HG03575 (cell line): ENCODE results near the gene PTPN4.

ENCODE experiments used
- ATAC-seq: cut with Tn5 transposase; IDR thresholded peaks from one replicate; pipeline ENCODE4 v1.9.1; 2021; ENCODE audit not compliant: unreplicated experiment, insufficient number of reproducible peaks, low FRiP score; ENCODE audit errors: extremely low read depth

PTPN4 gene

DNA sequence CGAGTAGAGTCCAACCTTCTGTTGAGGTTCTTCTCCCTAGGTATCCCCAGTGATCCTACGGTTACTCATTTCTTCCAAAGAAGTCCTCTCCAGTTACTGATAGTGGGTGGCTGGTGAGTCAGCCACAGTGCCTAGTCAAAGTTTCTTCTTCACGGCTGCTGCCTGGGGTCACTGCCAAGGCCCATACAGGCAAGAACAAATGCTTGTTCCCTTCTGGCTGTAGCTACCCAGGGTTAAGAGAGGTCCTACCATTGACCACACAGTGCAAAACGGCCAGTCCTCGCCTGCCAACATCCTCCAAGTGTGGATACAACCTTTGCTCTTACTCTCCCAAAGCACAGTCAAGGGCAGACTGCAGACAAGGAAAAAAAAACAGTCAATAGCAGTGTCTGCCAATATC lies 2.9 kb upstream of the PTPN4 start:
- no peak for ATAC-seq

- ATAC-seq, result no peak
Measured at GRCh38 chr2:119758881-119759450, 756 bp upstream of the PTPN4 start.

- no peak for ATAC-seq
Measured at GRCh38 chr2:119760237-119760955, 674 bp downstream of the PTPN4 start.

GRCh38 chr2:119760956-119761275 lies 1.2 kb downstream of the PTPN4 start:
- ATAC-seq, result no peak

GRCh38 chr2:119764832-119765231 lies 5.1 kb downstream of the PTPN4 start:
- no peak for ATAC-seq

- no peak for ATAC-seq
Measured at GRCh38 chr2:119765433-119766002, 5.8 kb downstream of the PTPN4 start.

GRCh38 chr2:119766944-119767343 lies 7.2 kb downstream of the PTPN4 start:
- no peak for ATAC-seq

DNA sequence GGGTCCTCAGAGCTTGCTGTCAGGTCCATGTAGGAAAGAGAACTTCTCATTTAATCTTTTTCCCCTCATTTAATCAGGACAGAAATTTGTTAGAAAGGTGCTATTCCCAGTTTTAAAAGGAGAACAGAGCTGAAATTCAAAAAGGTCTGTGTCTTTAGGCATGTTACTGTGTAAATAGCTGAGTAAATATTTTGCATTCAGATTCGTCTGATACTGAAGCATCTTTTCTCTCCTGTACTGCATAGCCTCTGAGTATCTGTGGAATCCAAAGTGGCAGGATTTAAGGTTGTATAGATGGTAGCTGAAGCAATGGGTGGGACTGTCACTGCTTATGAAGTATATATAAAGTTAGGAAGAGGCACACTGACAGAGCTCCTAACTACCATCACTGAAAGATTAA lies 9.0 kb downstream of the PTPN4 start:
- ATAC-seq, result no peak

DNA sequence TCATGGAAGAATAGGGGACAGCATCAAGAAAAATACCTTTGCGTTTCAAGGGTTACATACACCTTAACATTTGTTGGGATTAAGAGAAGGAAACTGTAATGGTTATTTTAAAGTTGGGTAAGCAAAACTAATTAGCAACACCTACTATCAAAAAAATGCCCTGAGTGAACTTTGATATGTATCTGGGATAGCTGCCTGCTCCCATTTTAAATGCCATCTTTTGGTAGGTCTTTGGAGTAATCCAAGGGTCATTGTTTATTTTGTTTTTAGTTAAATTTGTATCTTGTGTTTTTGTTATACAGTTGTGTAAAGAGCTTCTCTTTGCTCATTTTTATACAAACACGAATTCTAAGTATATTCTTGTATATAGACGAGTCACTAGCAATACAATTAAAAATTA lies 9.9 kb downstream of the PTPN4 start:
- ATAC-seq, result no peak

- ATAC-seq, result no peak
Measured at GRCh38 chr2:119771331-119771730, 11.6 kb downstream of the PTPN4 start.

DNA sequence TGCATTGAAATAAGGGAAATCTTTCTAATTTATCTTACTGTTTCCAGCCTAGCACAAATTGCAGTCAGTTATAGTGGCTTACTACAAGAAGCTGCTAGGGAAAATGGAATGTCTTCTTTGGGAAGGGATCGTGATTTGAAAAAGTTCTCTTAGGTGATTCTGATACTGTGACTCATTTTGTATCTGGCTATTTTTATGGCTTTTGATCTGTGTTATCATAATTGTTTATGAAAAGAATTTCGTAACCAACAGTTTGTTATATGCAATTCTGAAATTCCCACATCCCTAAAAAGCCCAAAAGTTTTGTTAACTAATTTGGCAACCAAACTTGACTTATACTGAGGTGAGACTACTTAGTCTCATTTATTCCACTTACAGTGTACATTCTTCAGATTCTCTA lies 12.4 kb downstream of the PTPN4 start:
- no peak for ATAC-seq

- no peak for ATAC-seq
Measured at GRCh38 chr2:119772767-119773166, 13.0 kb downstream of the PTPN4 start.

GRCh38 chr2:119774026-119774425 lies 14.3 kb downstream of the PTPN4 start:
- ATAC-seq, result no peak

GRCh38 chr2:119775102-119775501 lies 15.4 kb downstream of the PTPN4 start:
- no peak for ATAC-seq

- no peak for ATAC-seq
Measured at GRCh38 chr2:119782308-119783027, 22.7 kb downstream of the PTPN4 start.

GRCh38 chr2:119784876-119785275 lies 25.2 kb downstream of the PTPN4 start:
- ATAC-seq, result no peak

GRCh38 chr2:119786295-119786694 lies 26.6 kb downstream of the PTPN4 start:
- no peak for ATAC-seq

DNA sequence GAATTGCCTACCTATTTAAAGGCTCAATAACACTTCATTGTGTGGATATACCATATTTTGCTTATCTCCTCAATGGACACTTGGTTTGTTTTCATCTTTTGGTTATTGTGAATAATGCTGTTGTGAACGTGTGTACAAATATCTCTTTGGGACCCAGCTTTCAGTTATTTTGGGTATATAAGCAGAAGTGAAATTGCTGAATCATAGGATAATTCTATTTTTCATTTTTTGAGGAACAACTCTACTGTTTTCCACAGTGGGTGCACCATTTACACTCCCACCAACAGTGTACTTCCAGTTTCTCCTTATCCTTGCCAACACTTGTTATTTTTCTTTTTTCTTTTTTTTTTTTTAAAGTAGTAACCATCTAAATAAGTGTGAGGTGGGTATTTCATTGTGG lies 29.0 kb downstream of the PTPN4 start:
- ATAC-seq, result no peak

GRCh38 chr2:119790466-119790865 lies 30.7 kb downstream of the PTPN4 start:
- ATAC-seq, result no peak

DNA sequence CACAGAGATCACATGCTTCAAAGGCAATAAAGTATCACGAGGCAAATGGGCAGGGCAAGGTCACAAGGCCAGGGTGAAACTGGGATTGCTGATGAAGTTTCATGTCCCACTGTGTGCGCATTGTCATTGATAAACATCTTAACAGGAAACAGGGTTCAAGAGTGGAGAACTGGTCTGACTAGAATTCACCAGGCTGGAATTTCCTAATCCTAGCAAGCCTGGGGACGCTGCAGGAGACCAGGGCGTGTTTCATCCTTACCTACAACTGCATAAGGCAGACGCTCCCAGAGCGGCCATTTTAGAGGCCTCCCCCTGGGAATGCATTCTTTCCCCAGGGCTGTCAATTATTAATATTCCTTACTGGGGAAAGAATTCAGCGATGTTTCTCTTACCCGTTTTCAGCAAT lies 33.2 kb downstream of the PTPN4 start:
- no peak for ATAC-seq
